B cell (primary cell): Measurements from ENCODE around the gene LSS.

Experiments used
- CTCF ChIP-seq: fragments of 200-600 bp; IDR thresholded peaks from one replicate; pipeline ENCODE4 v1.8.0; 2022; ENCODE audit warnings: antibody characterized with exemption, mild to moderate bottlenecking
- EZH2 ChIP-seq: IDR thresholded peaks from 2 replicates; pipeline ENCODE4 v1.6.1; 2012; ENCODE audit warnings: borderline replicate concordance, low read depth, mild to moderate bottlenecking, moderate library complexity, low read length; ENCODE audit not compliant: insufficient read depth, poor library complexity, severe bottlenecking

- TF ChIP-seq CTCF (no peak), EZH2 (no peak)
Observed at GRCh38 chr21:46255758-46256337, 27.3 kb upstream of the LSS start.
